IPS-NIHi7 (cell line): ENCODE results near the gene CELF1.
"Not testable (repeated sequence)": the region's sequence is repeated elsewhere in the genome, so short reads cannot be mapped to it uniquely, and the experiment has no call there.

Source experiments
- DNase-seq: peaks from one replicate; pipeline ENCODE4 v3.0.0; 2012; ENCODE audit warnings: mixed read lengths; ENCODE audit errors: extremely low spot score

CELF1 gene

DNA sequence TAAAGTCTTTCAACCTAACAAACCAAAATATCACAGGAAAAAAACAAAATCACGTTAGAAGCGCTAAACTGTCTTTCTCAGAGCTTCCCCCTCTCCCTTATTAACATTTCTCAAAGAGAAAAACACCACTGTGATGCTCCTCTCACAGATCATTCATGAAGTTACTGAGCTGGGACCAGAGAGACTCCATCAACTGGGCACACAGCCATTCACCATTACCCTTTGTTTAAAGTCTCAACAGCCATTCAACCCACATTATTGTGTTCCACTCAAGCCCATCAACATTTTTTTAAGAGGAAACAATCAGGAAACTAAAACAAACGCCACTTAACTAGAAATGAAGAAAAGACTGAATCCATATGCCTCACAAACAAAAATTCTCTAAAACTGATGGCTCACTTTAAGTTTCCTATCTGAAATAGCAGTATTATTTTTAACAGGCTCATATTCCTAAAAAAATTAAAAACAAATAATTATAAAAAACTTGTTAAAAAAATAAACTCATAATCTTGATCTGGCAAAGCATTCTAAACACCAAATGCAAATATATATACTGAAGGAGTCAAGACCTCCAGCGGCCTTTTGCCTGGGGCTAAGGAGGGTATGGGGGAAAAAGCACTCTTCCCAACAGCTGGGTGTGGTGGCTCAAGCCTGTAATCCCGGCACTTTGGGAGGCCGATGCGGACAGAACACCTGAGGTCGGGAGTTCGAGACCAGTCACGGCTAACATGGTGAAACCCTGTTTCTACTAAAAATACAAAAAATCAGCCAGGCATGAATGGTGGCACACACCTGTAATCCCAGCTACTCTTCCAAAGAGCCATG lies 14.0 kb downstream of the CELF1 start:
- no peak for DNase-seq

DNA sequence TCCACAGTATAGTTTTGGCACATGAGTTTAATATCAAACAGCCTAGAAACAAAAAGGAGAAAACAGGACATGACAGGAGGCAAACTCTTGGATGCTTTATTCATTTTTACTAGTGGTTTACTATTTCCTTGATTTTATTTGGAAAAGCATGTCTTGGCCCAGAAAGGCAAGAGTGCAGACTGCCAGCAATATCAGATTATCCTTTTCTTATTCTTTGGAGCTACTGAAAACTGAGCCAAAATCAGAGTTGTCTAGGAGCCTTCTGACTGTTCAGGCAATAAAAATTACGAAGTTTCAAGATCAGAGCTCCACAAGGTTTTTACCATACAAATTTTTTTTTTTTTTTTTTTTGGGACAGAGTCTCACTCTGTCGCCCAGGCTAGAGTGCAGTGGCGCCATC lies 16.0 kb downstream of the CELF1 start:
- no peak for DNase-seq

DNA sequence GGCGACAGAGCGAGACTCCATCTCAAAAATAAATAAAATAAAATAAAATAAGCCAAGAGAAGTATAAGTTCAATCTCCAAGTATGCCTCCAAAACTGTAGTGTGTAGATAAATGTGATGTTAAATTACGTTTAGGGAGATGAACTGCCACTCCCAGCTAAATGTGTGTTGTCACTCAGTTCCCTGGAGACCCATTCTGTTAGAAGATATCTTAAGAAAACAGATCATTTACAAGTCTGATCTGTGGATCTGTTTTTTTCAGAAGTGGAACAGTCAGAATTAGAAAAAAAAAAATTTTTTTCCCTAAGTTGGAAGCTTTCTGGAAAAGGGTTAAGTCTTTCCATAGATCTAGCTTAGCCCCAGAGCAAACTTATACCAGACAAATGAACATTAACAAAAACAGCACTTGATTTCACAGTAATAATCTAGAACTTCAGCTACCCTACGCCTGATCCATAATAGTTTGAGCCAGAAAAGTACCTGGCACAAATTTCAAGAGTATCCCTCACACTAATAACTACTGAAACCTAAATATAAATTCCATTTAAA lies 18.2 kb downstream of the CELF1 start:
- DNase-seq = no peak

DNA sequence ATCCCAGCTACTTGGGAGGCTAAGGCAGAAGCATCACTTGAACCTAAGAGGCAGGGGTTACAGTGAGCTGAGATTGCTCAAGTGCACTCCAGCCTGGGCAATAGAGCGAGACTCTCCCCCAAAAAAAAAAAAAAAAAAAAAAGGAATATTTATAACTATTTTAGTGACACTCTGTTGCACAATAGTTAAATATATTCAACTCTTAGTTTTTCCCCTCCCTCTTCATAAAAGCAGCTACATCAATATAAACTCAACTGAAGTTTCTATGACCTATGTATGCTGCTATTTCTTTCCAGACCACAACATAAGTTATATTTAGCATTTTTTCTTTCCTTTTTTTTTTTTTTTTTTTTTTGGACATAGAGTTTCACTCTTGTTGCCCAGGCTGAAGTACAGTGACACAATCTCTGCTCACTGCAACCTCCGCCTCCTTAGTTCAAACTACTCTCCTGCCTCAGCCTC lies 19.2 kb downstream of the CELF1 start:
- DNase-seq = no peak

DNA sequence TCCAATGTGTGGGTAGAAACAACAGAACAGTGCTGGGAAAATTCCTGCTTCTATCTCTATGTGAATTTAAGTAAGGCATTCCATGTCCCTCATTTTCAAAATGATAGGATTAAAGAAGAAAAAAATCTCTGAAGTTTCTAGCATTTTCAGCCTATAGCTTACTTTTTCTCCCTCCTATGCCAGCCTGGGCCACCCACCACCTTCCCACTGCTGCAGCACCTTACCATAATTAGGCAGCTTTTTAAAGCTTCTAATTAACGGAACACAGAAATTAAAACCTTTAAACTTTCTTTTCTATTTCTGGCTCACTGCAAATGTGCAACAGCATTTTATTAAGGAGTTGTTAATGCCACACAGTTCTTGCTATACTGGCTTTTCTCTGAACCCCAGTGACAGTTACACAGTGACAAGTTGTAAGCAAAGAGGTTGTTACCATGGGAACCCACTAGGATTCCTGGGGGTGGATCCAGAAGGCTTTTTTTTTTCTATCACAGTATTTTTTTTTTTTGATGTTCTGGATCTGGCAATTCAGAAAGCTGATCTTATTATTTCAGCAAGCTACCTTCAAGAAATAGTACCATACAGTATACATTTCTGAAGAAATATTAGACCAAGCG lies 20.2 kb downstream of the CELF1 start:
- no peak for DNase-seq

DNA sequence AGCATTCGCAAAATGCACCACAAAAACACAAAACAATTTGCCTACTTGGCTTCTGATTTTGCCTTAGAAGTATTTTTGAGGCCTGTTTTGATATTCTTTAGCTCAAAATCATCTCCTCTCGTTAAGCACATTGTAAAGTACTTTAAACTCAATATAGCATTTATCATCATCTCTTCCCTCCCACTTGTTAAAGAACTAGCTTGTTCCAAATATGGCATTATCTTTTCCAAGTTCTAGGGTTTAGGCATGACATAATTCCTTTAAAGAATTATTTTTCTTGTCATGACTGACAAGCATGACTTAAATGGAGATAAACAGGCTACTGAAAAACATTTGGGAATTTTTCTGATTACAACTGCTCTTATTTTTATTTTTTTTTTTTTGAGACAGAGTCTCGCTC lies 21.3 kb downstream of the CELF1 start:
- DNase-seq = no peak

DNA sequence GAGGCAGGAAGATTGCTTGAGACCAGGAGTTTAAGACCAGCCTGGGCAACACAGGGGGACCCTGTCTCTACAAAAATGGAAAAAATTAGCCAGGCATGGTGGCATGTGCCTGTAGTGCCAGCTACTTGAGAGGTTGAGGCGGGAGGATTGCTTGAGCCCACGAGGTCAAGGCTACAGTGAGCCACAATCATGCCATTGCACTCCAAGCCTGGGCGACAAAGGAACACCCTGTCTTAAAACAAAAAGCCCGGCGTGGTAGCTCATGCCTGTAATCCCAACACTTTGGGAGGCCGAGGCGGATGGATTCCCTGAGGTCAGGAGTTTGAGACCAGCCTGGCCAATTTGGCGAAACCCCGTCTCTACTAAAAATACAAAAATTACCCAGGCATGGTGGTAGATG lies 22.2 kb downstream of the CELF1 start:
- not testable (repeated sequence) for DNase-seq

DNA sequence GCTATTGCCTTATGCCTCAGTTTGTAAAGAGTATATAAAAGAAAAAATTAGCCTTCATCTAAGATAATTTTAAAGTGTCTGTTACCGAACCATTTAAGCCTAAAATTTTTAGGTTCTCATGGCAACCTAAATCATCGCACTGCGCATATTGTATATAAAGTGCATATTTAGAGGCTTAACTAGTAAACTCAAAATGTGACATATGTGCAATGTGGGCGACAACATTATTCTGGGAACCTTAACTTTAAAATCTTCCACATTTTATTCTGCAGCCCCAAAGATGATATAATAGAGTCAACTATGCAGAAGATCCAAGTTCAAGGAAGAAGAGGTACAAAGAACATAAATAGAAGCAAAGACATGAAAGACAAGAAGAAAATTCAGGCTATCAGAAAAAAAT lies 23.0 kb downstream of the CELF1 start:
- no peak for DNase-seq

DNA sequence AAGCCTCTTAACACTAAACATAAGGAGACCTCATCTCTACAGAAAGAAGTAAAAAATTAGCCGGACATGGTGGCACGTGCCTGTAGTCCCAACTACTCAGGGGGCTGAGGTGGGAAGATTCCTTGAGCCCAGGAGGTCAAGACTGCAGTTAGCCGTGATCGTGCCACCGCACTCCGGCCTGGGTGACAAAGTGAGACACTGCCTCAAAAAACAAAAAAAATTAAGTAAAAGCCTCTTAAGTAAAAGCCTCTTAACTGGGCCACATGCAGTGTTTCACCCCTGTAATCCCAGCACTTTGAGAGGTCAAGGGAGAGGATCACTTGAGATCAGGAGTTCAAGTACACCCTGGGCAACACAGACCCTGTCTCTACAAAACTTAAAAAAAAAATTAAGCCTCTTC lies 25.7 kb downstream of the CELF1 start:
- no peak for DNase-seq

DNA sequence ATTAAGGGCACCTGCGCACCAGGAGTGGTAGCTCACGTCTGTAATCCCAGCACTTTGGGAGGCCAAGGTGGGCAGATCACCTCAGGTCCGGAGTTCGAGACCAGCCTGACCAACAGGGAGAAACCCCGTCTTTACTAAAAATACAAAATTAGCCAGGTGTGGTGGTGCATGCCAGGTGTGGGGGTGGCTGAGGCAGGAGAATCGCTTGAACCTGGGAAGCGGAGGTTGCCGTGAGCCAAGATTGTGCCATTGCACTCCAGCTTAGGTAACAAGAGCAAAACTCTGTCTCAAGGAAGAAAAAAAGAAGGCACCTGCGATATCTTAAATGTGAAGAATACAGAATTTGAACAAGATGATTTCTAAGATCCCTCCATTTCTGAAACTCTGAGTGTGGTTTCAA lies 26.9 kb downstream of the CELF1 start:
- DNase-seq = not testable (repeated sequence)

DNA sequence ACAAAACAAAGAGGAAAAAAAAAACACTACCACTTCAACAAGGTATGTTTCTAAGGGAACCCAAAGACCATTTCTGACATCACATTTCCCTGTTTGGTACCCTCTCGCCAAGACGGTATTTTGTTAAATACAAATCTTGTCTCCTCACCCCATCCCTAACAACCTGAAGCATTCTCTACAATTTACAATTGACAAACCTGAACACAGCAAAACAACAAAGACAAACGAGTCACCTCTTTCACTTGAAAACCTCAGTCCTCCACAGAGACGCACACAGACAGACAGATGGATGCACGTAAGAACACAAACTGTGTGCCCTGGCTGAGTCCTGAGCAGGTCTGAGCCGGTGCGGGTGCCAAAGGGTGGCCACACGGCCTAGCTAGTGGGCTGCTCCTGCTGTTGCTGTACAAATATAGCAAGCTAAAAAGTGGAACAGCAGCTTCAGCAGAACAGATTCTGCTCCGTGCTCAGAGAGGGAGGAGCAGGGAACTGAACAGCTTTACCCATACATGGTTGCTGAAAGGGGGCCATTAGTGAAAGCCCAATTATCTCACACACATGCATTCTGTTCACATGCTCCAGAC lies 28.5 kb downstream of the CELF1 start:
- DNase-seq = no peak

DNA sequence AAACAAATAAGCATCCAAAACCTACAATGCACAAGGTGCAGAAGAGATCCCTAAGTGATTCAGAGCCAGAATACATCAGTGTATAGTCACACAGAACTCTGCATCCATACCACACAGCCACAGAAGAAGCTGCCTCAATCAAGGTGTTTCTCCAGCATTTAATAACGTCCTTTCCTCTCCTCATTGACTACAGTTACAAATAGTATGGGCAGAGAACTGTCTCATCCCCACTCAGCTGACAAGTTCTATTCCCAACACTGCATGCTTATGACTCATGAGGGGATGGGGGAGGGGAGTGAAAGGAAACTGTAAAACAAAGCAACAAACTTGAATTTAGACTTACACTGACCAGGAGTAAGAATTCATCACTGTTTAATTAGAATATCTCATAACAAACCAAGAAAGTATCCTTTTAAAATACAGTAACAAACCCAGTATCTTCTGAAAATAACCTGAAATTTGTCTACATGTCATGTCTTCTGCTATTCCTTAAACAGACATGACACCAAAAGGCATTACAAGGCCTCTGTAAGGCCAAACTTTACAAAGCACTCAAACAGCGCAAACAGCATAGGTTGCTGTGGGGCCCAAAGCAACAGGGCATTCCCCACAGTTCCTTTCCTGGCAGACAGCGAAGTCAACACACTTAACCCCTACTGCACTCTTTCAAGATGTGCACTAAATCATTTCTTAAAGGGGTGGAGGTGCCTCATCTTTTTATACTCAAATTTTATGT lies 29.3 kb downstream of the CELF1 start:
- DNase-seq = peak; percentile 32

DNA sequence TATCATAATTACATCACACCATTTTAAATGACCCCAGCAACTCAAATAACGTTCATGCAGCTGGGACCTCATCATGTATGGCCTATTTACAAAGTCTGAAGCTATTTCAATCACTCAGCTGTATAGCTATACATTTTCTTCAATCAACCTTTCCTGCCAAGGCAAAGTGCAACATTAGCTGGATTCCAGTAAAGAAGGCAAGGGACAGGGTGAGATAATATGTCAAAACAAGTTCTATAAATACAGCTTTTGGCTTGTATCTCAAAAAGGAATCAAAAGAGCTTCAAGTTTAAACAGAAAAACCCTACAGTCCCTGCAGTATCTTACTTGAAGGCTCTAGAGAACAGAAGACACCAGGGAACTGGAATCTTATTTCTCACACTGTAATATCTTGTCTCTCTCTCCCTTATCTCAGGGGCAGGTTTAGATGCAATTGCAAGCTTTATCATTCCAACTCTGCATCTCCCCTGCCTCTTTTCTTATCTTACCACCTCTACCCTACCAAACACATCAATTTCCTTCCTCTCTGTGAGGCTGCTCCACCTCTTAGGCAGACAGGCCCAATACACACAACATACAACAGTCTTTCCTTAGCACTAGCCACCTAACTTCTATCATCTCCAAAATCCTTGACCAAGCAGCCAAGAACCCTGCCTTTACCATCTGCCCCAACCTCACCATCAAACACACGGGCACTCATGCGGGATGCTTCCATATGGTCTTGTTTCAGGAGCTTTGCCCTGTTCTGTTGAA lies 34.5 kb downstream of the CELF1 start:
- DNase-seq = no peak

DNA sequence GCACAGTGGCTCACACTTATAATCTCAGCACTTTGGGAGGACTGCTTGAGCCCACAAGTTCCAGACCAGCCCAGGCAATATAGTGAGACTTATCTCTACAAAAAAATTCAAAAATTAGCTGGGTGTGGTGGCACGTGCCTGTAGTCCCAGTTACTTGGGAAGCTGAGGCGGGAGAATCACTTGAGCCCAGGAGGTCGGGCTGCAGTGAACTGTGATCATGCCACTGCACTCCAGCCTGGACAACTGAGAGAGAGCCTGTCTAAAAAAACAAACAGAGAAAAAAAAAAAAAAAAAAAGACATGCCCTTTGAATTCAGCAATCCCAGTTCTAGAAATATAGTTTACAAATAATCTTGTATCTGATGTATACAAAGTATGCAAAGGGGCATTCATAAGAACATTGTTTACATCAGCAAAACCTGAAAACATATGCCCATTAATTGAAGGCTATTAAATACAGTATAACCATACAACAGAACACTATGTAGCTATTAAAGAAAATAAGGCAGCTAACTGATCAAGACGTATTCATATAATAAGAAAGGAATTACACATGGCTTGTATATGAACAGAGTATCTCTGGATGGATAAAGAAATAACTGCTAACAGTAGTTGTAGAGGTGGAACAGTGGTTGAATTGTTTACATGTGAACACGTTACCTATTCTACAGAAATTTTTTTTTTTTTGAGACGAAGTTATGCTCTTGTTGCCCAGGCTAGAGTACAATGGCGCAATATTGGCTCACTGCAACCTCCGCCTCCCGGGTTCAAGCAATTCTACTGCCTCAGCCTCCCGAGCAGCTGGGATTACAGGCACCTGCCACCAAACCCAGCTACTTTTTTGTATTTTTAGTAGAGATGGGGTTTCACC lies 35.7 kb downstream of the CELF1 start:
- DNase-seq = no peak

DNA sequence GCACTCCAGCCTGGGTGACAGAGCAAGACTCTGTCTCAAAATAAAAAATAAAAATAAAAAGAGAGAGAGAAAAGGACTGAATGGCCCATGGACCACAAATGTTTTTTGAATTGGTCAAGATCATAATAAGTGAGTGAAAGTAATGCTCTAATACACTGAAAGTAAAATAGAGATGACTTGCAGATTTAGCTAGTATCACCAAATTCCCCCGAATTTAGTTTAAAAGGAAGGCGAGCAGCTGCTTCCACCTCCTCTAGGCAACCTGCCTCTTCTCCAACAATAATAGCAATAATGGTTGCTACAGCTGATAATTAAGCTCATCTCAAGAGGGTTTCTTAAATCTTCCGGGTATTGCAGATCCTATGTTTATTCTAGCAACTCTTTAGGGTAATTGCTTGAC lies 36.8 kb downstream of the CELF1 start:
- no peak for DNase-seq

DNA sequence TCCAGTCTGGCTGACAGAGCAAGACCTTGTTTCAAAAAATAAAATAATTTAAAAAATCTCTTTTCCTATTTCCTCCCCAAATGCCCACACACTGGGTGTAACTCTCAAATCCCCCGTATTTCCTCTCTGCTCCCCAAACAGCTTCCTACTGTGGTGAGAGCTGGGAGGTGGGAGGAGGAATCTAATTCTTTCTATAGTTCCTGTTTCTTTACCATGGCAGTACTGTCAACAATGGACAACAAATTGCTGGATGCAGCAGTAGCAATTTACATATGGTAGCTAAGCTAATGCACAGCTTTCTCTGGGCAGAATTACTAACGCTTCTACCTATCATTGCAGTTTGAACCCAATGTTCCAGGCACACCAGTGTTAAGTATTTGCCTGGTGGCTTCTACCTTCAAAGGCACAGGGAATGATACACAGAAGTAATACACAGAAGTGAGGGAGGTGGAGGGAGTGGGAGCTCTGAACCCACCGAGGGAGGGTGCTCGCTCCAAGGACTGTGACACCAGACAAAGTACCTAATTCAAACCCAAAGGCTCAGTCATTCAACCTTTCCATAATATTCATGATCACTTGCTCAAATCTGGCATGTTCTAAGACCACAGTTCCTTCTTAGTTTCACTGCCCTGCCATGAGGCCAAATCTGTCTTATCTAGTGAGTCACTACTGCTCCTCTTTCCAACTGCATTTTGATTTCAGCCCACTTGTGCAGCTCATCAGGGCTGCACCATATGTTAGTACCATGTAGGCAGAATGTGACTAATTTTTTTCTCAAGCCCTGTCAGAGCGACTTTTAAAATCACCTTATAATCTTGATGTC lies 37.9 kb downstream of the CELF1 start:
- DNase-seq = no peak

DNA sequence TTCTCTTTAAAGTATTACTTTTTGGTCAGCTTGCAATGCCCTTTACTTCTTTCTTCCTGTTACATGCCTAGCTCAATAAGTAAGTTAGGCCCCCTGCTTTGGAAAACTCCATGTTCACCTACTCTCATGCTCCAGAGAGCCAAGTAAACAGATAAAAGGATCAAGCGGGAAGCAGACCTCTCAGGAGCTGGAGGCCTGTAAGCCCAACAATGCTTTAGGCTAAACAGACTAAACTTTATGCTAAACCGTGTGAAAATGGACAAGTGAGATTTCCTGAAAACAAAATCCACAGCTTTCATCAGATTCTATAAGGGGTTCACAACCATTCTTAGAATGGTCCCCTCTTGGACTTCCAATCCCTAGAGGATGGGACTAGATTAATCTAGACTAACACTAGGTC lies 40.2 kb downstream of the CELF1 start:
- no peak for DNase-seq

DNA sequence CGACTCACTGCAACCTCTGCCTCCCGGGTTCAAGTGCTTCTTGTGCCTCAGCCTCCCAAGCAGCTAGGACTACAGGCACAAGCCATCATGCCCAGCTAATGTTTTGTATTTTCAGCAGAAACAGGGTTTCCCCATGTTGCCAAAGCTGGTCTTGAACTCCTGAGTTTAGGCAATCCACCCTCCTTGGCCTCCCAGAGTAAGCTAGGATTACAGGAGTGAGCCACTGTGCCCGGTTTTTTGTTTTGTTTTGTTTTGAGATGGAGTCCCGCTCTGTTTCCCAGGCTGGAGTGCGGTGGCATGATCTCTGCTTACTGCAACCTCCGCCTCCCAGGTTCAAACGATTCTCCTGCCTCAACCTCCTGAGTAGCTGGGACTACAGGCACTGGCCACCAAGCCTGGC lies 41.0 kb downstream of the CELF1 start:
- no peak for DNase-seq

DNA sequence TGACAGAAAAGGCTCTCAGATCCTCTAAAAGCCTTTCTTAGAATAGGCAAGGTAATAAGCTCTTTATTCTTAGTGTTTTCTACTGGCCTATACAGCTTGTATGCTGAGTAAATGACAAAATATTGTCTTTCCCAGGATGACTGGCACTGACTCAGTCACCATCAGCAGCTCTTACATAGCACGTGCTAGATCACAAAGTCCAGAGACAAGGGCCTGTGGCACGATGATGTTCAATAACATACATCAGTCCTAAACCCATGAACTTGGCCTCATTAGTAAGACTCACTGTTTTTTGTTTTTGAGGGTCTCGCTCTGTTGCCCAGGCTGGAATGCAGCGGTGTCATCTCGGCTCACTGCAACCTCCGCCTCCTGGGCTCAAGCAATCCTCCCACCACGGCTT lies 42.7 kb downstream of the CELF1 start:
- no peak for DNase-seq
